HepG2 (cell line): ENCODE measurements around the gene CLPSL2. TPM values are rescaled to one million over a fixed set of nuclear protein-coding genes. Genes with fewer than 3 reads are reported as not detected.

Experiments used
- CC2D1A ChIP-seq: sonication (generic); formaldehyde crosslinking; IDR thresholded peaks from 2 replicates; pipeline ENCODE4 v1.8.1; 2023; ENCODE audit warnings: mild to moderate bottlenecking, missing genetic modification reagents
- E2F1 ChIP-seq: sonication (generic); formaldehyde crosslinking; IDR thresholded peaks from 2 replicates; pipeline ENCODE4 v1.5.0; 2020; ENCODE audit warnings: missing genetic modification reagents
- GABPB1 ChIP-seq: IDR thresholded peaks from 2 replicates; pipeline ENCODE4 v1.6.1; 2016; ENCODE audit warnings: mild to moderate bottlenecking, missing genetic modification reagents, moderate library complexity, missing compliant biosample characterization
- GATA4 ChIP-seq: sonication (generic); IDR thresholded peaks from 2 replicates; pipeline ENCODE4 v1.6.1; 2016; ENCODE audit warnings: antibody characterized with exemption, low read depth, borderline replicate concordance
- KMT2A ChIP-seq: sonication (generic); formaldehyde crosslinking; IDR thresholded peaks from 2 replicates; pipeline ENCODE4 v1.4.0; 2020; ENCODE audit warnings: missing genetic modification reagents
- NAIF1 ChIP-seq: sonication (generic); formaldehyde crosslinking; IDR thresholded peaks from 2 replicates; pipeline ENCODE4 v1.5.0; 2020; ENCODE audit warnings: mild to moderate bottlenecking, missing genetic modification reagents, borderline replicate concordance
- TOPORS ChIP-seq: sonication (generic); formaldehyde crosslinking; IDR thresholded peaks from 2 replicates; pipeline ENCODE4 v1.8.0; 2023; ENCODE audit warnings: mild to moderate bottlenecking, missing genetic modification reagents
- ZBTB40 ChIP-seq, 2 experiments: fragments of 450-650 bp in 1 of 2; sonication (generic) in 1 of 2; formaldehyde crosslinking in 1 of 2; IDR thresholded peaks; 2 replicates each; pipeline versions ENCODE4 v1.6.1 to v1.8.0; 2016 to 2022; ENCODE audit warnings: antibody characterized with exemption in 1 of 2, mild to moderate bottlenecking in 1 of 2, missing genetic modification reagents in 1 of 2
- ZBTB44 ChIP-seq: sonication (generic); formaldehyde crosslinking; IDR thresholded peaks from 2 replicates; pipeline ENCODE4 v1.4.0; 2020; ENCODE audit warnings: missing genetic modification reagents
- ZFP41 ChIP-seq: sonication (generic); formaldehyde crosslinking; IDR thresholded peaks from 2 replicates; pipeline ENCODE4 v1.4.0; 2020; ENCODE audit warnings: mild to moderate bottlenecking, missing genetic modification reagents, borderline replicate concordance
- ZNF17 ChIP-seq: sonication (generic); formaldehyde crosslinking; IDR thresholded peaks from 2 replicates; pipeline ENCODE4 v1.5.0; 2020; ENCODE audit warnings: mild to moderate bottlenecking, missing genetic modification reagents
- ZNF205 ChIP-seq: IDR thresholded peaks from 2 replicates; pipeline ENCODE4 v1.6.1; 2018; ENCODE audit warnings: missing biosample characterization, missing genetic modification reagents
- ZNF550 ChIP-seq: sonication (generic); formaldehyde crosslinking; IDR thresholded peaks from 2 replicates; pipeline ENCODE4 v1.4.0; 2020; ENCODE audit warnings: mild to moderate bottlenecking, missing genetic modification reagents, borderline replicate concordance
- ZNF776 ChIP-seq: sonication (generic); formaldehyde crosslinking; IDR thresholded peaks from 2 replicates; pipeline ENCODE4 v1.4.0; 2020; ENCODE audit warnings: mild to moderate bottlenecking, missing genetic modification reagents
- ZNF781 ChIP-seq: sonication (generic); formaldehyde crosslinking; IDR thresholded peaks from 2 replicates; pipeline ENCODE4 v1.5.1; 2020; ENCODE audit warnings: borderline replicate concordance, mild to moderate bottlenecking, missing genetic modification reagents; ENCODE audit errors: not compliant biosample characterization
- ZNF883 ChIP-seq: sonication (generic); formaldehyde crosslinking; IDR thresholded peaks from 2 replicates; pipeline ENCODE4 v1.5.1; 2020; ENCODE audit warnings: mild to moderate bottlenecking, missing genetic modification reagents; ENCODE audit errors: not compliant biosample characterization
- ZNF891 ChIP-seq: sonication (generic); formaldehyde crosslinking; IDR thresholded peaks from 2 replicates; pipeline ENCODE4 v1.5.0; 2020; ENCODE audit warnings: mild to moderate bottlenecking, missing genetic modification reagents
- ZSCAN25 ChIP-seq: sonication (generic); formaldehyde crosslinking; IDR thresholded peaks from 2 replicates; pipeline ENCODE4 v1.8.0; 2022; ENCODE audit warnings: mild to moderate bottlenecking, missing genetic modification reagents
- polyA plus RNA-seq, 8 experiments: library from polyadenylated mRNA; depleted of rRNA in 3 of 8; stranded (reverse) in 7 of 8; unstranded in 1 of 8; fragments of >200 nt; fragmentation: Illumina TruSeq in 4 of 8; extraction: Trizol in 4 of 8; gene quantifications; 2 replicates each; pipeline versions ENCODE4 v1.2.1 to v1.2.3, GENCODE V29; 2011 to 2016; ENCODE audit warnings: low read depth in 4 of 8, missing spikeins in 1 of 8, mixed read lengths in 1 of 8; ENCODE audit not compliant: insufficient read depth in 1 of 8
- total RNA-seq, 5 experiments: library from RNA; depleted of rRNA; stranded (reverse); fragments of >200 nt; fragmentation: Illumina TruSeq; extraction: Trizol; gene quantifications; 2 replicates each; pipeline ENCODE4 v1.2.3, GENCODE V29; 2016; ENCODE audit warnings: low read depth in 1 of 5

CLPSL2 gene
- total and polyA plus RNA-seq, 2 of the 13 experiments (the other 11 are each of a cell fraction or from before 2014, with no cell fraction given): not detected

GRCh38 chr6:35727231-35727934 lies 49.0 kb upstream of the CLPSL2 start (continued):
- TF ChIP-seq ZBTB44 (no peak), ZNF891 (CRISPR knock-in tag) (no peak; the same call in 1 of the 2 replicates), KMT2A (peak; percentile 15; the same call in 1 of the 2 replicates), ZFP41 (no peak), GABPB1 (CRISPR knock-in tag) (no peak), ZNF205 (CRISPR knock-in tag) (no peak), ZNF781 (no peak), ZNF776 (CRISPR knock-in tag) (peak; percentile 84; the same call in 1 of the 2 replicates), NAIF1 (CRISPR knock-in tag) (0 out of 2 replicates have a peak, but pooled peaks have one; percentile 6), ZNF17 (CRISPR knock-in tag) (no peak), ZNF883 (CRISPR knock-in tag) (peak; percentile 71), CC2D1A (CRISPR knock-in tag) (no peak), ZSCAN25 (CRISPR knock-in tag) (no peak), TOPORS (CRISPR knock-in tag) (no peak), GATA4 (no peak), E2F1 (CRISPR knock-in tag) (no peak), ZBTB40 (IDR thresholded peaks at IDR 0.05) (no peak), ZBTB40 (CRISPR knock-in tag; IDR thresholded peaks at IDR 0.05) (no peak; the same call in 1 of the 2 replicates), ZNF550 (CRISPR knock-in tag) (no peak)
